Raji (cell line): ENCODE results near the gene ATP23.

Source experiments
- POLR2A ChIP-seq: IDR thresholded peaks from 2 replicates; pipeline ENCODE4 v1.6.1; 2011; ENCODE audit warnings: low read depth, low read length, control low read depth; ENCODE audit not compliant: insufficient read depth

Gene ATP23

GRCh38 chr12:57940915-57941164 is 527 bp upstream of the ATP23 start:
- no peak for TF ChIP-seq POLR2A

- TF ChIP-seq POLR2A, result no peak
Observed at GRCh38 chr12:57943438-57944080, 2.2 kb downstream of the ATP23 start.

GRCh38 chr12:57944313-57945023 is 3.1 kb downstream of the ATP23 start:
- TF ChIP-seq POLR2A, result no peak

GRCh38 chr12:57952766-57953165 is 11.4 kb downstream of the ATP23 start:
- TF ChIP-seq POLR2A, result no peak

GRCh38 chr12:57954768-57955167 is 13.4 kb downstream of the ATP23 start:
- no peak for TF ChIP-seq POLR2A

- TF ChIP-seq POLR2A, result no peak
Observed at GRCh38 chr12:57958061-57958657, 16.8 kb downstream of the ATP23 start.

- no peak for TF ChIP-seq POLR2A
Observed at GRCh38 chr12:57964421-57964820, 23.1 kb downstream of the ATP23 start.

GRCh38 chr12:57965766-57966165 is 24.4 kb downstream of the ATP23 start:
- no peak for TF ChIP-seq POLR2A

- TF ChIP-seq POLR2A, result no peak
Observed at GRCh38 chr12:57966536-57966935, 25.2 kb downstream of the ATP23 start.

GRCh38 chr12:57983146-57983857 is 41.9 kb downstream of the ATP23 start:
- no peak for TF ChIP-seq POLR2A

- no peak for TF ChIP-seq POLR2A
Observed at GRCh38 chr12:57983858-57984505, 42.6 kb downstream of the ATP23 start.

GRCh38 chr12:57984629-57985151 is 43.3 kb downstream of the ATP23 start:
- TF ChIP-seq POLR2A, result no peak

GRCh38 chr12:57985685-57986084 is 44.3 kb downstream of the ATP23 start:
- TF ChIP-seq POLR2A, result no peak

- TF ChIP-seq POLR2A, result no peak
Observed at GRCh38 chr12:57989838-57990237, 48.5 kb downstream of the ATP23 start.

GRCh38 chr12:57990241-57990883 is 49.0 kb downstream of the ATP23 start:
- no peak for TF ChIP-seq POLR2A
